ENCODE measurements around the gene GATA3. TPM values are rescaled to one million over a fixed set of nuclear protein-coding genes. Genes with fewer than 3 reads are reported as not detected.

Gene GATA3
- total RNA-seq, 1 donor from 2014 or later, result 2.5 TPM

- no peak for DNase-seq (ENCODE audit: extremely low read depth, low read depth, low spot score)
Observed at GRCh38 chr10:8050556-8051108, 3.9 kb upstream of the GATA3 start.

- DNase-seq (ENCODE audit: extremely low read depth, low read depth, low spot score), result no peak
Observed at GRCh38 chr10:8051109-8051821, 3.2 kb upstream of the GATA3 start.

GRCh38 chr10:8051851-8052257 is 2.6 kb upstream of the GATA3 start:
- DNase-seq (ENCODE audit: extremely low read depth, low read depth, low spot score), result no peak

- DNase-seq (ENCODE audit: extremely low read depth, low read depth, low spot score), result no peak
Observed at GRCh38 chr10:8052341-8052955, 2.0 kb upstream of the GATA3 start.

GRCh38 chr10:8052956-8053445 is 1.5 kb upstream of the GATA3 start:
- DNase-seq (ENCODE audit: extremely low read depth, low read depth, low spot score), result no peak

- DNase-seq (ENCODE audit: extremely low read depth, low read depth, low spot score), result no peak
Observed at GRCh38 chr10:8053446-8054243, 843 bp upstream of the GATA3 start.

- no peak for DNase-seq (ENCODE audit: extremely low read depth, low read depth, low spot score)
Observed at GRCh38 chr10:8054244-8054493, 319 bp upstream of the GATA3 start.

GRCh38 chr10:8055420-8056349 is 1.2 kb downstream of the GATA3 start:
- no peak for DNase-seq (ENCODE audit: extremely low read depth, low read depth, low spot score)

GRCh38 chr10:8056378-8056777 is 1.9 kb downstream of the GATA3 start:
- DNase-seq (ENCODE audit: extremely low read depth, low read depth, low spot score), result no peak

GRCh38 chr10:8056871-8057331 is 2.4 kb downstream of the GATA3 start:
- no peak for DNase-seq (ENCODE audit: extremely low read depth, low read depth, low spot score)

GRCh38 chr10:8057636-8058273 is 3.3 kb downstream of the GATA3 start:
- DNase-seq (ENCODE audit: extremely low read depth, low read depth, low spot score), result no peak

GRCh38 chr10:8058274-8059111 is 4.0 kb downstream of the GATA3 start:
- DNase-seq (ENCODE audit: extremely low read depth, low read depth, low spot score), result no peak

- DNase-seq (ENCODE audit: extremely low read depth, low read depth, low spot score), result no peak
Observed at GRCh38 chr10:8059191-8059936, 4.9 kb downstream of the GATA3 start.

GRCh38 chr10:8060010-8060703 is 5.7 kb downstream of the GATA3 start:
- no peak for DNase-seq (ENCODE audit: extremely low read depth, low read depth, low spot score)

- DNase-seq (ENCODE audit: extremely low read depth, low read depth, low spot score), result no peak
Observed at GRCh38 chr10:8060704-8061121, 6.2 kb downstream of the GATA3 start.

- DNase-seq (ENCODE audit: extremely low read depth, low read depth, low spot score), result no peak
Observed at GRCh38 chr10:8061274-8062211, 7.1 kb downstream of the GATA3 start.
